Coronary artery (tissue), 2 donors: ENCODE results near the gene CNOT9.

Experiments used
- DNase-seq: peaks from one replicate; pipeline ENCODE4 v3.0.0-alpha.2; 2017; ENCODE audit warnings: low spot score
- H3K27ac ChIP-seq, 2 donors: fragments of 200-600 bp; sonication (generic); one replicate each; pipeline ENCODE4 v1.5.1; 2016 to 2019
- H3K4me3 ChIP-seq: fragments of 200-600 bp; sonication (generic); 2 replicates; pipeline ENCODE4 v1.5.1; 2016; ENCODE audit warnings: mild to moderate bottlenecking, moderate library complexity
- CTCF ChIP-seq: fragments of 200-600 bp; sonication (generic); IDR thresholded peaks from one replicate; pipeline ENCODE4 v1.5.1; 2019; ENCODE audit warnings: antibody characterized with exemption

The CNOT9 gene

DNA sequence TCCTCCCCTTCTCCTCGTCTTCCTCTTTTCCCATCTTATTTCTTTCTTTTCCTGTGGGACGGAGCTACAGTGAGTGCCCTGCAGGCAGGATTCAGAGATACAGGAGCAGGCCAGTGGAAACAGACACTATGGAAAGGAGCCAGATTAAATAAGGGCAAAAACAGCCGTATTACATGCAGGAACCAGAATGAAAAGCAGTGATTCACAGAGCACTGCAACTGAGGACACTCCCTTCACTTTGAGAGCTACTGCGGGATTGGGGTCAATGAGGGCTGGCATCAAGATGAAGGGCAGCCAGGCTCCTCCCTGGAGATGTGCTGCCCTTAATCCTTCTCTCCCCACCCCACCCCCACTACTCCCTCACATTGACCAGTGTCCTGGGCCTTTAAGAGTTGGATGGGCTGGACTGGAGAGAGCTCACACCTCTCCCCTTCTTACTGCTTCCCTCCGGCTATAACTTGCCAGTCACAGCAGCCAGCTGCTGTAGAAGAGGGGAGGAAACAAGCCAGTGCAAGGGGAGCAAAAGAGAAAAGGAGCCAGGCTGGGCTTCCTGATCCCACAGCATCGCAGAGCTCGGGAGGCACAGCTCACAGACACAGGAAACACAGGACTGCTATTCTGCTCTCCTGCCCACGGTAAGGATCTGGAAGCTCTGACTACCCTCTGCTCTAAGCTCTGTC is 38.9 kb downstream of the CNOT9 start, which contains the start of gene PLCD4:
PLCD4 (plus strand) TSS at position 464 of the 680 bp plus-strand sequence. CDS start 7,841 bp downstream, outside the sequence.
- H3K4me3 ChIP-seq = peak within 1 kb of the TSS; percentile 60
- peak within 1 kb of the TSS; percentile 30 to 71 for H3K27ac ChIP-seq
- DNase-seq = no peak
- no peak for TF ChIP-seq CTCF

DNA sequence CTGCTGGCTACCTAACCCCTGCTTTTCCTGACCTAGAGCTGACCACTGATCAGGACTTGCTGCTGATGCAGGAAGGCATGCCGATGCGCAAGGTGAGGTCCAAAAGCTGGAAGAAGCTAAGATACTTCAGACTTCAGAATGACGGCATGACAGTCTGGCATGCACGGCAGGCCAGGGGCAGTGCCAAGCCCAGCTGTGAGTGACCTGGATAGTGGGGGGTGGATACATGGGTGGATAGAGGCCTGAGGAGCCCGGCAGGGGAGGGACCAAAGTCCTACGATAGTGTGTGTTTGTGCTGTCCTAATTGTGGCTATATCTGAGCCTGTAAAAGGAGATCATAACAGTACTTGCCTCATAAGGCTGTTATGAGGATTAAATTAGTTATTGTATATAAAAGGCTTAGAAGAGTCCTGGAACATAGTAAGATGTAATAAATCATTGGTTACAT is 47.3 kb downstream of the CNOT9 start:
- no peak for TF ChIP-seq CTCF
- no peak overlapping the region for H3K4me3 ChIP-seq
- H3K27ac ChIP-seq = no peak overlapping the region
- no peak for DNase-seq

GRCh38 chr2:218618102-218618860 is 49.6 kb downstream of the CNOT9 start:
- Histone ChIP-seq H3K27ac (no peak overlapping the region), H3K4me3 (no peak overlapping the region)
- no peak for DNase-seq
- no peak for TF ChIP-seq CTCF

DNA sequence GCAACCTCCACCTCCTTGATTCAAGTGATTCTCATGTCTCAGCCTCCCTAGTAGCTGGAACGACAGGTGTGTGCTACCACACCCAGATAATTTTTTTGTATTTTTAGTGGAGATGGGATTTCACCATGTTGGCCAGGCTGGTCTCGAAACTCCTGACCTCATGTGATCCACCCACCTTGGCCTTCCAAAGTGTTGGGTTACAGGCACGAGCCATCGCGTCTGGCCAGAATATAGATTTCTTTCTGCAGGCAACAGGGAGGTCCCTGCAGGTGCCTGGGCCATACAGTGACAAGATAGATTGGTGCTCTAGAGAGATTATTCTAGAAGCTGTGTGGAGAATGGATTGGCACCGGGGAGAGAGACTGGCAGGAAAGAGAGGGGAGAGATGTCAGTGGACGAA is 52.4 kb downstream of the CNOT9 start:
- Histone ChIP-seq H3K4me3 (no peak overlapping the region), H3K27ac (no peak overlapping the region)
- DNase-seq = no peak
- TF ChIP-seq CTCF = no peak

DNA sequence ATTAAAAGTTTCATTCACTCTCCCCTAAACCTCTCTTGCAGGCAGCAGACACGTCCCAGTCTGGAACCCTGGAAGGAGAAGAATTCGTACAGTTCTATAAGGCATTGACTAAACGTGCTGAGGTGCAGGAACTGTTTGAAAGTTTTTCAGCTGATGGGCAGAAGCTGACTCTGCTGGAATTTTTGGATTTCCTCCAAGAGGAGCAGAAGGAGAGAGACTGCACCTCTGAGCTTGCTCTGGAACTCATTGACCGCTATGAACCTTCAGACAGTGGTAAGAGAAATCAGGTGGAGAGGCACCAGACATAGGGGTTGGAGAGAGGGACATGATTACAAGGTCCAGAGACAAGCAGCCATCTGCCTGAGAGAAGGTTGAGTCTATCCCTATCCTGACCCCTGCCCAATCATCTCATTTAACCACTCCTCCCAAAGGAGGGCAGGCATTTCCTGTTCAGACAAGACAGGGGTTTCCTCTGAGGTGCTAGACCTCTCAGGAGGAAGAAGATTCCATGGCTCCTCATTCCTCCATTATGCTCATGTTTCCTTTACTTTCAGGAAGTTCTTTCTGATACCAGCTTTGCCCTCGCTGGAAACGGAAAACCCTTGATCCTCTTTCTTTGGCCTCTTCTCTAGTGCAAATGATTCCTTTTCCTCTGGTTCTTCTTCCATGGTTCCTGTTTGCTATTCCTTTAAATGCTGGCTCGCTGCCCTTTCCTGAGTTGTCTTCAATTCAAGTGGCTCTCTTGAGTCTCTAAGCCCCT is 54.1 kb downstream of the CNOT9 start:
- H3K4me3 ChIP-seq = no peak overlapping the region
- no peak overlapping the region for H3K27ac ChIP-seq
- TF ChIP-seq CTCF = no peak
- DNase-seq = no peak

DNA sequence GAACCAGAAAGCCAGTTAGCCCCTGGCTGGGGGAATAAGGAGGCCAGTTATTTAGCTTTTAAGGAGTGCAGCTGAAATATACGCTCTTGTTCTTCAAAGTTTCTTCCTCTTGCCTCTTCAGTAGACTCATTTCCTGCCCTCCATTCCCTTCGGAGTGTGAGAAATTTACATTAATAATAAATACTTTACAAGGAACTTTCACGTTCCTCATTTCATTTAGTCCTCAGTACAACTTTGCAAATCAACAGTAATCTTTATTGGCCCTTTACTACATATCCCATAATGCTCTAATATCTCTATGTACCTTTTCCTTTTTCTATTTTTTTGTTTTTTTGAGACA is 54.7 kb downstream of the CNOT9 start:
- no peak for DNase-seq
- Histone ChIP-seq H3K27ac (no peak overlapping the region), H3K4me3 (no peak overlapping the region)
- no peak for TF ChIP-seq CTCF
